Activated effector memory CD4-positive, alpha-beta T cell treated with anti-CD3 and anti-CD28 coated beads, Interleukin-2, amount 50 U/mL, for 16 hours (primary cell): ENCODE results near the gene IL36B.

Experiments used
- DNase-seq: peaks from one replicate; pipeline ENCODE4 v3.0.0-alpha.2; 2020

Gene IL36B

DNA sequence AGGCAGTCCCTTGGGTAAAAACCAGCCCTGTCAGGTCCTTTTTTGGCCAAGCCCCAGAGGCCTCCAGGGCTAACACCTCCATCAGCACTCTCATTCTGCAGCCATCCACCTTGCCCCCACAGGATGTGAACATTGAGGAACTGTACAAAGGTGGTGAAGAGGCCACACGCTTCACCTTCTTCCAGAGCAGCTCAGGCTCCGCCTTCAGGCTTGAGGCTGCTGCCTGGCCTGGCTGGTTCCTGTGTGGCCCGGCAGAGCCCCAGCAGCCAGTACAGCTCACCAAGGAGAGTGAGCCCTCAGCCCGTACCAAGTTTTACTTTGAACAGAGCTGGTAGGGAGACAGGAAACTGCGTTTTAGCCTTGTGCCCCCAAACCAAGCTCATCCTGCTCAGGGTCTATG, 22.4 kb upstream of the IL36B start:
- DNase-seq, result no peak

DNA sequence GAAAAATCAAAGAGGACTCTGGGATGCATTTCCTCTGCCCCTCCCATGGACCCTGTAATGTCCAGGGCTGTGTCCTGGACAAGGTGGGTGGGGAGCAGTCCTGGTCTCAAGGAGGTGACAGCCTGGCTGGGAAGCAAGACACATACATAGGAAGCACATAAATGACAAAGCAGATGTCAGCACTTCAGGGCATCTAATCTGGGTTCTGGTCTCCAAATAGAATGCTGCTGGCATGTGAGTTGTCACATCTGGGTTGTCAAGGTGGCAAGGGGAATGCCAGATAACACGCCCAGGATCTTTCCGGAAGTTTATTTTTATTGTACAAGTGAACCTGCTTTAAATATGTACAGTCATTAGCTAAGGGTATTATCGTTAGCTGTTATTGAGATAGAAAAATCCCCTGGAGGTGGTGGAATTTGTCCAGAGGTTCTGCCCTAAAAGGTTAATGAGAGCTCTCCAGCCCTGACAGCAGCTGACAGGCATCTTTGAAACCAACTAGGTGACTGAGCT, 20.7 kb upstream of the IL36B start:
- DNase-seq, result no peak

DNA sequence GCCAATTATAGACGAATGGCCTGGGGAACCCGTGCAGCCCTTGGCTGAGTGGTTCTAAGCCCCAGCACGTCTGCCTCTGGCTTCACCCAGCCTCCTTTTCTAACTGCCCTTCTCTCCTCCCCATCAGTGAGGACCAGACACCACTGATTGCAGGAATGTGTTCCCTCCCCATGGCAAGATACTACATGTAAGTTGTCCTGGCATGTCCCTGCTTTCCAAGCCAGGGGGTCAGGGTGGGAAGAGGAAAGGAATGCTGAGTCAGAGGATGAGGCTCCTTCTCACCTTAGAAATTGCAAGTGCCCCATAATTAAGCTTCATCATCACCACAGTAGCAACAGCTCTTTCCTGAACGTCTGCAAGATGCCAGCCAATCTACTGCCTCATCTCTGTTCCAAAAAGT, 19.9 kb upstream of the IL36B start:
- no peak for DNase-seq

DNA sequence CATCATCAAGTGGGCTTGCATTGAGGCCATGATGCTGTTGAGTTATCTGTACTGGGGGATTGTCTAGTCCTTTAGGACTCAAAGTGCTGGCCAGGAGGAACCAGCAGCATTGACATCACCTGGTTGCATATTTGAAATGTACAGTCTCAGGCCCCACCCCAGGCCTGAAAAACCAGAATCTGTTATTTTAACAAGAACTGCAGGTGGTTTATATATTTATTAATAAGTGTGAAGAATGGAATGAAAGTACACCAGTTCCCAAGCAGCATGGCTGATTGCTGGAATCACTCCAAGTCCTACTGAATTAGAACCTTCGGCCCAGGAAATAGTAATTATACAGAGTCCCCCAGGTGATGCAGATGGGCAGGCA, 17.9 kb upstream of the IL36B start:
- no peak for DNase-seq

DNA sequence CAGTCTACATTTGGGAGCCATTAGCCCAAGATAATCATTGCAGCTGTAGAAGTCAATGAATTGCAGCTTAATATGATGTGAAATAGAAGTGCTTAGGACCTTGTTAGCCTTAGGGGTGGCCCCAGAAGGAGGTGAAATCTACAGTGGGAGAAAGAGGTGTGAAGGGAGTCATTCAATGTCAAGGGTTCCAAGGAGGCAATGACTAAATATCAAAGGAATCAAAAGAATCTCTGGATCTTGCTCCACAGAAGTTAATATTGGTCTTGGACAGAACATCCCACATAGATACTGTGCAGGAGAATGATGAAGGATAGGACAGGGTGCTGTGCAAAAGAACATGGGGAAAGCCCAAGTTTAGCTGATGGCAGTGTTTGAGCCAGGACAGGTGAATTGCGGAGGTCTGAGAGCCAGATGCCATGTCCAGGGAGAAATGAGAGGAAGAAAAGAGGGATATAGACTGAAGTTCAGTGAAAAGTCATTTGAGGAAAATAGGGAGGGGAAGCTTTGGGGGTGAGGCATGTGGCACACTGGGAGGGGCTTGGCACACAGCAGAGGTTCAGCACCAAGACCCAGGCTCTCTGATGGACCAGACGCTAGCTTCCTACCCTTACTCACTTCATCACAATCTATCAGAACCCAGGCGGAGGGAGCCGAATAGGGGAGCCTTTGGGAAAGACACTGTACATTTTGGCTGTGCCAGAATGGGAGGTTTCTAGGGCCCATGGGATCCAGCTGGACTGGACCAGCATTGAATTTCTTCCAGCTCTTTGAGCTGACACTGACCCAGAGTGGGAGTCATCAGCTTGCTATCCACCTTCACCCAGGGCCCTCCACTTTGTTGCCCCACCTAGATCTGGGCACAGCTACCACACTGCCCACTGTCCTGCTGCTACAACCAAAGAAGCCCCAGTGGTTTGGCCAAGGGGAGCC, 17.3 kb upstream of the IL36B start:
- no peak for DNase-seq

DNA sequence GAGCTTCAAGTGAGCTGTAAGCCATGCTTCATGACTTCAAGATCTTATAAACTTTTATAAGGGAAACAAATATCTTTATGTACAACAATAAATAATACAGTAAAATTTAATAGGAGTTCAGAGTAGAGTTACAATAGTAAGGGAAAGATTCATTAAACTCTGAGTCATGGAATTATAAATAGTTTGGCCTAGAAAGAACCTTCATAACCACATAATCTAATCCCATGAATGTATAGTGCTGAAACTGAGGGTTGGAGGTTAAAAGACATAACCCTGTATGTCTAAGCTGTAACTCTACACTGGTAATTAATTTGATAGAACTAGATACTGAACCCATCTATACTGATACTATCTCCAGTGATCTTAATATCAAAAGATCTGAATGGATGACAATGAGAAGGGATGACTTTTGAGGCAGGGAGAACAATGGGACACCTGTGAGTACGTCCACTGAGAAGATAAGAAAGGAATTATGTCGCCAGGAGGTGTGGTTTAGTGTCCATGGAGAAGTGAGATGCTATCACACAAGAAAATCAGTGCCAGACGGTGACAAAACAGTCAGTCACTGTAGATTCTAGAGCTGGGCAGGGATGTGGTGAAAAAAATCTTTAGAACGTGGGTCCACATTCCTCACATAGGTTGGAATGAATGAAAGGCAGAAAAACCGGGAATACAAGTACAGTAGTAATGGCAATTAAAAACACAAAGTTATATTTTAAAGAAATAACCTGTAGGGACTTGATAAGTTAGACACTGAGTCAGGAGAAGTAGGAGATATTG, 16.2 kb upstream of the IL36B start:
- DNase-seq, result no peak

DNA sequence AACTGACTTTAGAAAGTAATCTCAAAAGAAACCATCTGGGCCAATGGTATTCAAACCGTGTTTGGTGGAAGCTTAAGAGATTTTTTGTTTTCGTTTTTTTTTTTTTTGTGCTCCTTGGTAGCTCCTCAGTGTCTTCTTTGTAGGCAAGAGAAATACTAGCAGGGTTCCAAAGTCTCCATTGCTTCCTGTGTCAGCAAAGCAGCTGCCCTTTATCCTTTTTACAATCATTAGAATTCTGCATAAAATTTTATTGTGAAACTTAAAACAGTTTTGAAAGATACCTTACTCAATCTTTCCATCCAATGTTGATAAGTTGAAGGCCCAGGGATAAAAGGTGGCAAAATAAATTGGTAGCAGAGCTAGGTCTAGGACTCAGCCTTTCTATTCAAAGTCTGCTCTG, 15.6 kb upstream of the IL36B start:
- no peak for DNase-seq

DNA sequence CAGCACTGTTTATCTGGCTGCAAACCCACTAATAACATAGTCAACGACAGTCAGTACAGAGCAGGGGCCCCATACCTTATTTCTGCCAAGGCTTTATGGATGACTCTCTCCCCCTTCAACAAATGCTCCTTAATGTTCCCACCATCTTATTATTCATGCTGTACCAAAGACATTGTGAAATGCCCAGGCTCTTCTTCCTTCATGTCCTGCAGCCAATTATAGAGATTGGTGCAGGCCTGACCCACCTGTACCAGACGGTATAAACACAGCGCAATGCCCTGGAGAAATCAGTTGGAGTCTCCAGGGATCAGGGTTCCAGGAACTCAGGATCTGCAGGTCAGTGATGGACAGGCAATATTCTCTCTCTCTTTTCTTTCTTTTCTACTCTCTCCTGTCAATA, 15.0 kb upstream of the IL36B start, which contains the start of gene IL1F10:
IL1F10 (plus strand) TSS at position 290 of the 400 bp plus-strand sequence. CDS start 4,769 bp downstream, outside the sequence.
- no peak for DNase-seq

DNA sequence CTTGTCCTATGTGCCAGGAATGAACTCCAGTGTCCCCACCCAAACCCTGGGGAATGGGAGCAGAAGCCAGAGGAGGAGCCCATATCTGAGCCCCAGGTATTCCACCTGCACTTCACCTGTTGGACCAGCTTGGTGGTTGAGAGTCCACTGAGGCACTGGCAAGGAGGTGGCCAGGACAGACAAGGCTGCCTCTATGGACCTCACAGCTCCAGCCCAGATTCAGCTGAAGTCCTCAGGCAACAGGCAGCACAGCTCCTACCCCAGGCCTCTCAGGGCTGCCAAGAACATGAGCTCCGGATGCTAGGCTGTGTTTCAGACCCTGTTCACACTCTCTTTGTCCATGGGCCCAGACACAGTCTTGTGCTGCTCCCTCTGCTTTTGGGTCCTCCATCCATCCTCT, 12.2 kb upstream of the IL36B start:
- DNase-seq, result no peak

DNA sequence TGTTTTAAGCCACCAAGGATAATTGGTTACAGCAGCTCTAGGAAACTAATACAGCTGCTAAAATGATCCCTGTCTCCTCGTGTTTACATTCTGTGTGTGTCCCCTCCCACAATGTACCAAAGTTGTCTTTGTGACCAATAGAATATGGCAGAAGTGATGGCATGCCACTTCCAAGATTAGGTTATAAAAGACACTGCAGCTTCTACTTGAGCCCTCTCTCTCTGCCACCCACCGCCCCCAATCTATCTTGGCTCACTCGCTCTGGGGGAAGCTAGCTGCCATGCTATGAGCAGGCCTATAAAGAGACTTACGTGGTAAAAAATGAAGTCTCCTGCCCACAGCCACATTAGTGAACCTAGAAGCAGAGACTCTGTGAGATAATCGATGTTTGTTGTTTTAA, 11.6 kb upstream of the IL36B start:
- DNase-seq, result no peak

DNA sequence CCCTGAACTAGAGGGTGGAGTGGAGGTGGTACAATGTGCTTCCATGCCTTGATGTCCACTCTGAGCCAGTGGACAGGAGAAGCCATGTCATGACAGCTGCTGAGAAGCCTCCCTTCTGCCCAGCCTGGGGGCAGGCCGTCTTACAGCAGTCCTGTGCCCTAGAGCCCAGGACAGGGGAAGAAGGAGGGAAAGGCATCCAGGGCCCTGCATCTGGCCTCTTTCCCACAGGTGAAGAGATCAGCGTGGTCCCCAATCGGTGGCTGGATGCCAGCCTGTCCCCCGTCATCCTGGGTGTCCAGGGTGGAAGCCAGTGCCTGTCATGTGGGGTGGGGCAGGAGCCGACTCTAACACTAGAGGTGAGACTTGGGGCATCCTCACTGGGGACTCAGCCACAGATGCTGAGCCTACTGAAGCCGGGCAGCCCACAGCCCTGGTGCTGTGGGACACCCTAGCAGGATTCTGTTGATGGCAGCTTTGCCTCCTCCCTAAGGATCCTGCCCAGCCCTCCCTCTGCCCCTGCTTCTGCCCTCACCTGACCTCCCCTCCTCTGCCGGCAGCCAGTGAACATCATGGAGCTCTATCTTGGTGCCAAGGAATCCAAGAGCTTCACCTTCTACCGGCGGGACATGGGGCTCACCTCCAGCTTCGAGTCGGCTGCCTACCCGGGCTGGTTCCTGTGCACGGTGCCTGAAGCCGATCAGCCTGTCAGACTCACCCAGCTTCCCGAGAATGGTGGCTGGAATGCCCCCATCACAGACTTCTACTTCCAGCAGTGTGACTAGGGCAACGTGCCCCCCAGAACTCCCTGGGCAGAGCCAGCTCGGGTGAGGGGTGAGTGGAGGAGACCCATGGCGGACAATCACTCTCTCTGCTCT, 9.5 kb upstream of the IL36B start:
- DNase-seq, result no peak

DNA sequence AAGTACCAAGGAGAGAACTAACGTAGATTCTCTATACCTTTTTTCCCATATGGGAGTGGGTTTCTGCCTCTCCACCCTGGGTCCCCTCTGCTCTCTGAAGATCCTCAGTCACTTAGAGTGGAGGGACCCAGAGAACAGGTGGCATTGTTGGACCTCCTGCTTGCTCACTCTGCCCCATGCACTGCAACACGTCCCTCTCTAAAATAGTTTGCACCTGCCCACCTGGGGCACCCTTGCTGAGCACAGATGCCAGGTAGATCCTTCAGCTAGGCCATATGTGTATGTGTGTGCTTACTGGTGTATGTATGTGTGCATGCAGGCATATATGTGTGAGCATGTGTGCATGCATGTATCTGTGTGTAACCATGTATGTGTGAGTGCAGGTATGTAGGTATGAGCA, 8.6 kb upstream of the IL36B start:
- DNase-seq, result no peak

DNA sequence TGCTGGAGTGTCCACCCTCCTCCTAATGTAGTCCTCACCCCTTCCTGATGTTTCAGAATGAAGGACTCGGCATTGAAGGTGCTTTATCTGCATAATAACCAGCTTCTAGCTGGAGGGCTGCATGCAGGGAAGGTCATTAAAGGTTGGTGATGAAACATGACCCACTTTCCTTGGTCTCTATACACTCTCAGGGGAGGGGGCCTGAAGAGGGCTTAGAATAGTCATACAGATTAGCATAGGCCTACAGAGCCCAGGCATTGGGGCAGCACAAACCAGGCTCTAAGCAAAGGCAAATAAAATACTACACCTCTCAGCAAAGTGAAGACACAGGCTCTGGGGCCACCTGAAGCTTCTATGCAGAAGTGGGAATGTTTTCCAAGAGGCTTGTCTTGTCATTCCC, 8.1 kb upstream of the IL36B start:
- DNase-seq, result no peak

DNA sequence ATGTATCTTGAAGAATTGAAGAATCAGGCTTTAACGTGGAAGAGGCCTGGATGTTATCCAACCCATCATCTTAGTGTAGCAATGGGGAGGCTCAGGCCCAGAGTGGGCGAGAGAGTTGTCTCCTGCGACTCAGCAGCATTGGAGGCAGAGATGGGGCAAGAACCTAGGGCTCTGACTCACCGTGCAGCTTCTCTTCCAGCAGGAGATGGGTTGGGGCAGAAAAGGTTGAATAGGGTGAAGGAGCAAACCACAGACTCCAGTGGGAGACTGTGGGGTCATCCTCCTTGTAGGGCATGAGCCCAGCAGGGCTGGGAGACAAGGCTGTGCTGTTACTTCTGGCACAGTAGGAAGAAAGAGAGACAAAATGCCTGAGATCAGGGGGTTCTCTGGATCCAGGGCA, 7.7 kb upstream of the IL36B start:
- DNase-seq, result no peak

DNA sequence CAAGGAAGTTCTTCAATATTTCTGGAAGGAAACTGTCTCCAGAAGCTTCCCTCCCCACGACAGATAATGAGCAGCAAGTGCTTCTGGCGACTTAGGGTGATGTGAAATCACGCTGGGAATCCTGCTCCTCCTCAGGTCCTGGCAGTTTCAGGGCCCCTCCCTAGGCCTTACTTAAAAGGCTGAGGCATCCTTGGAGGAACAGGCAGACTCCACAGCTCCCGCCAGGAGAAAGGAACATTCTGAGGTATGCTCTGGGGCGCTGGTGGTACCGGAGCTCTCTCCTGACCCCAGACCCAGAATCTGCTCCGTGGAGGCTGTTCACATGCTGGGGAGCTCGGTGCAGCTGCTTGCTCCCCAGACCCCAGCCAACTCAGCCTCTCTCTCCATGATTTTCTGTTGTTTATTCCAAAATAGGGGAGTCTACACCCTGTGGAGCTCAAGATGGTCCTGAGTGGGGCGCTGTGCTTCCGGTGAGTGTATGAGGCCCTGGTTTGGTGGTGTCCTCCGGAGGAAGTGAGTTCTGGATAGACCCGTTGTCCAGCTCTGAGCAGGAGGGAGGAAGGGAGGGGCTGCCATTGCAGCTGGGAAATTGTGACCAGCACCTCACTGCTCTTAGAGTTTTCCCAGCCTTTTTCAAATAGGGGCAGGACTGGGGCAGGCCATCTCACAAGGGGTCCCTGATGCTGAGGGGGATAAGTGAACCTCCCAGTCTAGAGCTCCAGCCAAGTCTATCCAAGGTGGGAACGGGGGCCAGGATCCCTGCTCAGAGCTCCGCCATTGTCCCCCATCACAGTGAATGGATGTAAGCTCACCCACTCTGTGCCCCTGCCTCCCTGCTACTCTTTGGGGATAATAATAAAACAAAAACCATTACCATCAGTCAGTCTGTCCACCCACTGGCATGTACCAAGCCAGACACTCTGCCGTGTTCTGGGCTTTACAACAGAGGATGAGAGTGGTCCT, 6.6 kb upstream of the IL36B start, which contains the start of gene IL36RN:
IL36RN (plus strand) TSS at position 201 of the 963 bp plus-strand sequence; CDS start at position 442, 241 bp downstream.
- DNase-seq, result no peak

DNA sequence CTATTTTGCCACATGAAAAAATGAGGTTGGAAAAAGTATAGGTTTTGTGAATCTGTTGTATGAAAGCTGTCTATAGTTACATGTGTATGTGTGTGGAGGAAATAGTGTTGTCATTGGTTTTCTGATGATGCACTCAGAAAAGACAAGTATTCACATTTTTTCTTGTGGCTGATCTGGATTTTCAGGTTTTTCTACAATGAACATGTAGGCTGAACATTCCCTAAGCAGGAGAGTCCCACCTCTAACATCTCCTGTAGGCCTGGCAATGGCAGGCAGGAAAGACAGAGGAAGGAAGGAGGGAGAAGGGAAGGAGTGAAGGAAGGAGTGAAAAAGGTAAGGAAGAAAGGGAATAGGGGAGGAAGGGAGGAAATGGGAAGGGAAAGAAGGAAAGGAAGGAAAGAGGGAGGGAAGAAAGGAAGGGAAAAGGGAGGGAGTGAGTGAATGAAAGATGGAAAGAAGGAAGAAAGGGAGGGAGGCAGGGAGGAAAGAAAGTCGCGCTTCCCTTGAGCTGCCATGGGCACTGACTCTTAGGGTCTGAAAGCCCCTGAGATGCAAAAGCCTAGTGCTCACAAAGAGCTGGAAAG, 5.8 kb upstream of the IL36B start:
- DNase-seq, result no peak

DNA sequence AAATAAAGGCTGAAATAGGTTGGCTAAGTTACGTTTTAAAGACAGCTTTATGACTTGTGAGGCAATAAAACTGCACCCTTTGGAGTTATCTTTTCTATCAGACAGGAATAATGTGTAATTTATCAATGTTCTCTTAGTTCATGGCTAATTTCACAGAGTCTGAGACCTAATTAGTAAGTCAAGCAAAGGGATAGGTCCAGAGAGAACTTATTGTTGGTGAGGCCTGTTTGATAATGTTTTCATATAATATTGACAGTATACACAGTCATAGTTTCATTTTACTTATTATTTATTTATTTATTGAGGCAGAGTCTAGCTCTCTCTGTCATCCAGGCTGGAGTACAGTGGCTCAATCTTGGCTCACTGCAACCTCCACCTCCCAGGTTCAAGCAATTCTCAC, 4.5 kb upstream of the IL36B start:
- no peak for DNase-seq

DNA sequence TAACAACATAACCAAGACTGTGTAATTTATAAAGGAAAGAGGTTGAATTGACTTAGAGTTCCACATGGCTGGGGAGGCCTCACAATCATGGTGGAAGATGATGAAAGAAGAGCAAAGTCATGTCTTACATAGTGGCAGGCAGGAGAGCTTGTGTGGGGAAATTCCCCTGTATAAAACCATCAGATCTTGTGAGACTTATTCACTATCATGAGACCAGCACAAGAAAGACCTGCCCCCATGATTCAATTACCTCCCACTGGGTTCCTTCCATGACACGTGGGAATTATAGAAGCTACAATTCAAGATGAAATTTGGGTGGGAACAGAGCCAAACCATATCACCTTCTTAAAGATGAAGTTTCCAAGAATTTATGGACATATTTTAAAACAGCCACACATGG, 3.9 kb upstream of the IL36B start:
- DNase-seq, result no peak

DNA sequence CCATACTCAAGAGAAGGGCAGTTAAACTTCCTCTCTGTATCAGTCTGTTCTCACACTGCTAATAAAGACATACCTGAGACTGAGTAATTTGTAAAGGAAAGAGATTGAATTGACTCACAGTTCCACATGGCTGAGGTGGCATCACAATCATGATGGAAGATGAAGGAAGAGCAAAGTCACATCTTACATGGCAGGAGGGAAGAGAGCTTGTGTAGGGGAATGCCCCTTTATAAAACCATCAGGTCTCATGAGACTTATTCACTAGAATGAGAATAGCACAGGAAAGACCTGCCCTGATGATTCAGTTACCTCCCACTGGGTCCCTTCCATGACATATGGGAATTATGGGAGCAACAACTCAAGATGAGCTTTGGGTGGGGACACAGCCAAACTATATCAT, 1.4 kb upstream of the IL36B start:
- DNase-seq, result no peak

DNA sequence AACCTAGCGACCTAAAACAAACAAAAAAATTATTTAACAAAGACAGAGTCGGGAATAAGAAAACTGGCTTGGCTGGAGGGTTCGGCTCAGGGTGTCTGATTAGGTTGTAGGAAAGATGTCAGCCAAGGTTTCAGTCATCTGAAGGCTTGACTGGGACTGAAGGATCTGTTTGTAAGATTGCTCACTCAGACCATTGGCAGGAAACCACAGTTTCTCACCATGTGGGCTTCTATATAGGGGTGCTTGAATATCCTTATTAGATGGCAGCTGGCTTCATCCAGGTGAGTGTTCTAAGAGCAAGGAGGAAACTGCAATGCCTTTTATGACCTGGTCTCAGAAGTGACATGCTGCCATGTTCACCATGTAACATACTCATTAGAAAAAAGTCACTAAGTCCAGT, 999 bp upstream of the IL36B start:
- no peak for DNase-seq
